ENCODE results near the gene BORCS5.

BORCS5 gene

GRCh38 chr12:12505544-12506495 lies 148.9 kb downstream of the BORCS5 start:
- H4K20me1 ChIP-seq (ENCODE audit: low read depth, low read length) = no peaks in the 10 kb centered on the region
- H3K27ac ChIP-seq (ENCODE audit: low read depth, low read length) = no peak overlapping the region
- no peak overlapping the region for H3K4me3 ChIP-seq (ENCODE audit: insufficient read depth, low read length, poor library complexity, severe bottlenecking)
- no peaks in the 10 kb centered on the region for H3K9me2 ChIP-seq (replicated peaks; ENCODE audit: insufficient read depth, low read length)
- no peak overlapping the region for H2AFZ ChIP-seq (ENCODE audit: low read depth, low read length, severe bottlenecking)
- H3K9ac ChIP-seq (ENCODE audit: low read length) = no peak overlapping the region
- H3K79me2 ChIP-seq (ENCODE audit: insufficient read depth, low read length) = no peaks in the 10 kb centered on the region
- no peaks in the 10 kb centered on the region for H3F3A ChIP-seq (ENCODE audit: insufficient read depth)
- H3K4me2 ChIP-seq (ENCODE audit: low read depth, low read length, poor library complexity, severe bottlenecking) = no peak overlapping the region
- no peaks in the 10 kb centered on the region for H3K9me3 ChIP-seq (ENCODE audit: insufficient read depth, low read length)
- no peaks in the 10 kb centered on the region for H3K27me3 ChIP-seq (ENCODE audit: low read length)
- TF ChIP-seq EZH2phosphoT487 (conservative IDR thresholded peaks at IDR 0.05; ENCODE audit: low read length) (no peak), CTCF (IDR thresholded peaks at IDR 0.05; ENCODE audit: insufficient read depth, low read length, poor library complexity, severe bottlenecking) (no peak)
- no peaks in the 10 kb centered on the region for H3K36me3 ChIP-seq (ENCODE audit: low read length)

- Histone ChIP-seq H3K9me2 (replicated peaks; ENCODE audit: insufficient read depth, low read length) (no peaks in the 10 kb centered on the region), H3K27me3 (ENCODE audit: low read length) (no peaks in the 10 kb centered on the region), H4K20me1 (ENCODE audit: low read depth, low read length) (no peaks in the 10 kb centered on the region), H3K79me2 (ENCODE audit: insufficient read depth, low read length) (no peaks in the 10 kb centered on the region), H3K4me3 (ENCODE audit: insufficient read depth, low read length, poor library complexity, severe bottlenecking) (no peak overlapping the region), H3F3A (ENCODE audit: insufficient read depth) (no peaks in the 10 kb centered on the region), H2AFZ (ENCODE audit: low read depth, low read length, severe bottlenecking) (no peak overlapping the region), H3K9me3 (ENCODE audit: insufficient read depth, low read length) (no peaks in the 10 kb centered on the region), H3K27ac (ENCODE audit: low read depth, low read length) (no peak overlapping the region), H3K36me3 (ENCODE audit: low read length) (no peaks in the 10 kb centered on the region), H3K9ac (ENCODE audit: low read length) (no peak overlapping the region), H3K4me2 (ENCODE audit: low read depth, low read length, poor library complexity, severe bottlenecking) (no peak overlapping the region)
- TF ChIP-seq CTCF (IDR thresholded peaks at IDR 0.05; ENCODE audit: insufficient read depth, low read length, poor library complexity, severe bottlenecking) (no peak), EZH2phosphoT487 (conservative IDR thresholded peaks at IDR 0.05; ENCODE audit: low read length) (no peak)
Measured at GRCh38 chr12:12506496-12506890, 149.6 kb downstream of the BORCS5 start.

GRCh38 chr12:12507121-12507520 lies 150.2 kb downstream of the BORCS5 start:
- H3K27me3 ChIP-seq (ENCODE audit: low read length) = no peaks in the 10 kb centered on the region
- no peaks in the 10 kb centered on the region for H3K36me3 ChIP-seq (ENCODE audit: low read length)
- TF ChIP-seq EZH2phosphoT487 (conservative IDR thresholded peaks at IDR 0.05; ENCODE audit: low read length) (no peak), CTCF (IDR thresholded peaks at IDR 0.05; ENCODE audit: insufficient read depth, low read length, poor library complexity, severe bottlenecking) (no peak)
- no peaks in the 10 kb centered on the region for H3K9me2 ChIP-seq (replicated peaks; ENCODE audit: insufficient read depth, low read length)
- H3K9ac ChIP-seq (ENCODE audit: low read length) = no peak overlapping the region
- H3K9me3 ChIP-seq (ENCODE audit: insufficient read depth, low read length) = no peaks in the 10 kb centered on the region
- H4K20me1 ChIP-seq (ENCODE audit: low read depth, low read length) = no peaks in the 10 kb centered on the region
- H3F3A ChIP-seq (ENCODE audit: insufficient read depth) = no peaks in the 10 kb centered on the region
- no peak overlapping the region for H3K4me3 ChIP-seq (ENCODE audit: insufficient read depth, low read length, poor library complexity, severe bottlenecking)
- H2AFZ ChIP-seq (ENCODE audit: low read depth, low read length, severe bottlenecking) = no peak overlapping the region
- no peaks in the 10 kb centered on the region for H3K79me2 ChIP-seq (ENCODE audit: insufficient read depth, low read length)
- H3K4me2 ChIP-seq (ENCODE audit: low read depth, low read length, poor library complexity, severe bottlenecking) = no peak overlapping the region
- H3K27ac ChIP-seq (ENCODE audit: low read depth, low read length) = no peak overlapping the region
